ENCODE results near the gene NHS.
"Not testable (repeated sequence)": the region's sequence is repeated elsewhere in the genome, so short reads cannot be mapped to it uniquely, and the experiment has no call there.

Gene NHS

GRCh38 chrX:17440836-17441235, 65.8 kb downstream of the NHS start:
- no peak overlapping the region for H2AFZ ChIP-seq (ENCODE audit: low read depth, low read length)
- H4K20me1 ChIP-seq (ENCODE audit: insufficient read depth, low read length), result no peaks in the 10 kb centered on the region
- H3K4me3 ChIP-seq (ENCODE audit: low read depth in 1 of 2, low read length in 2 of 2), result no peak overlapping the region
- H3K27me3 ChIP-seq (ENCODE audit: insufficient read depth, low read length, poor library complexity), result no peaks in the 10 kb centered on the region
- DNase-seq (no peak), ATAC-seq (ENCODE audit: insufficient read depth, low read depth) (no peak)
- no peak overlapping the region for H3K4me2 ChIP-seq (ENCODE audit: insufficient read depth, low read length)
- H3K36me3 ChIP-seq (ENCODE audit: insufficient read depth, low read length), result no peaks in the 10 kb centered on the region
- no peak overlapping the region for H3K27ac ChIP-seq (ENCODE audit: low read length)
- no peak overlapping the region for H3K9ac ChIP-seq (ENCODE audit: low read depth, low read length)
- H3K79me2 ChIP-seq (ENCODE audit: insufficient read depth, low read length), result no peaks in the 10 kb centered on the region
- no peaks in the 10 kb centered on the region for H3K4me1 ChIP-seq (ENCODE audit: insufficient read depth, low read length)
- H3K9me3 ChIP-seq (ENCODE audit: insufficient read depth, low read length, severe bottlenecking), result no peaks in the 10 kb centered on the region
- TF ChIP-seq EZH2 (IDR thresholded peaks at IDR 0.05; ENCODE audit: borderline replicate concordance, low read depth, low read length, severe bottlenecking) (no peak), CTCF (IDR thresholded peaks at IDR 0.05; ENCODE audit: borderline replicate concordance, extremely low read depth, low read length, poor library complexity, severe bottlenecking) (no peak)

- H3K4me1 ChIP-seq (ENCODE audit: insufficient read depth, low read length), result no peaks in the 10 kb centered on the region
- TF ChIP-seq CTCF (IDR thresholded peaks at IDR 0.05; ENCODE audit: borderline replicate concordance, extremely low read depth, low read length, poor library complexity, severe bottlenecking), result no peak
- TF ChIP-seq EZH2 (IDR thresholded peaks at IDR 0.05; ENCODE audit: borderline replicate concordance, low read depth, low read length, severe bottlenecking), result no peak
- no peak overlapping the region for H3K27ac ChIP-seq (ENCODE audit: low read length)
- H3K9ac ChIP-seq (ENCODE audit: low read depth, low read length), result no peak overlapping the region
- H3K9me3 ChIP-seq (ENCODE audit: insufficient read depth, low read length, severe bottlenecking), result no peaks in the 10 kb centered on the region
- no peak for DNase-seq
- H3K27me3 ChIP-seq (ENCODE audit: insufficient read depth, low read length, poor library complexity), result no peaks in the 10 kb centered on the region
- H3K4me3 ChIP-seq (ENCODE audit: low read depth in 1 of 2, low read length in 2 of 2), result no peak overlapping the region
- H3K4me2 ChIP-seq (ENCODE audit: insufficient read depth, low read length), result no peak overlapping the region
- ATAC-seq (ENCODE audit: insufficient read depth, low read depth), result no peak
- no peak overlapping the region for H2AFZ ChIP-seq (ENCODE audit: low read depth, low read length)
- no peaks in the 10 kb centered on the region for H3K79me2 ChIP-seq (ENCODE audit: insufficient read depth, low read length)
- no peaks in the 10 kb centered on the region for H3K36me3 ChIP-seq (ENCODE audit: insufficient read depth, low read length)
- no peaks in the 10 kb centered on the region for H4K20me1 ChIP-seq (ENCODE audit: insufficient read depth, low read length)
These were observed 67.0 kb downstream of the NHS start for GRCh38 chrX:17441965-17442364.

GRCh38 chrX:17442898-17443297, 67.9 kb downstream of the NHS start:
- H3K79me2 ChIP-seq (ENCODE audit: insufficient read depth, low read length), result no peaks in the 10 kb centered on the region
- DNase-seq, result no peak
- H2AFZ ChIP-seq (ENCODE audit: low read depth, low read length), result no peak overlapping the region
- no peaks in the 10 kb centered on the region for H4K20me1 ChIP-seq (ENCODE audit: insufficient read depth, low read length)
- H3K9me3 ChIP-seq (ENCODE audit: insufficient read depth, low read length, severe bottlenecking), result no peaks in the 10 kb centered on the region
- no peak overlapping the region for H3K4me2 ChIP-seq (ENCODE audit: insufficient read depth, low read length)
- H3K4me1 ChIP-seq (ENCODE audit: insufficient read depth, low read length), result no peaks in the 10 kb centered on the region
- TF ChIP-seq EZH2 (IDR thresholded peaks at IDR 0.05; ENCODE audit: borderline replicate concordance, low read depth, low read length, severe bottlenecking) (no peak), CTCF (IDR thresholded peaks at IDR 0.05; ENCODE audit: borderline replicate concordance, extremely low read depth, low read length, poor library complexity, severe bottlenecking) (no peak)
- H3K27ac ChIP-seq (ENCODE audit: low read length), result no peak overlapping the region
- no peak overlapping the region for H3K9ac ChIP-seq (ENCODE audit: low read depth, low read length)
- no peak overlapping the region for H3K4me3 ChIP-seq (ENCODE audit: low read depth in 1 of 2, low read length in 2 of 2)
- ATAC-seq (ENCODE audit: insufficient read depth, low read depth), result no peak
- no peaks in the 10 kb centered on the region for H3K27me3 ChIP-seq (ENCODE audit: insufficient read depth, low read length, poor library complexity)
- H3K36me3 ChIP-seq (ENCODE audit: insufficient read depth, low read length), result no peaks in the 10 kb centered on the region

- Histone ChIP-seq H3K27ac (ENCODE audit: low read length) (no peak overlapping the region), H3K9ac (ENCODE audit: low read depth, low read length) (no peak overlapping the region), H3K36me3 (ENCODE audit: insufficient read depth, low read length) (no peaks in the 10 kb centered on the region), H3K27me3 (ENCODE audit: insufficient read depth, low read length, poor library complexity) (no peaks in the 10 kb centered on the region), H3K79me2 (ENCODE audit: insufficient read depth, low read length) (no peaks in the 10 kb centered on the region), H3K9me3 (ENCODE audit: insufficient read depth, low read length, severe bottlenecking) (no peaks in the 10 kb centered on the region), H3K4me2 (ENCODE audit: insufficient read depth, low read length) (no peak overlapping the region), H4K20me1 (ENCODE audit: insufficient read depth, low read length) (no peaks in the 10 kb centered on the region), H2AFZ (ENCODE audit: low read depth, low read length) (no peak overlapping the region), H3K4me1 (ENCODE audit: insufficient read depth, low read length) (no peaks in the 10 kb centered on the region), H3K4me3 (ENCODE audit: low read depth in 1 of 2, low read length in 2 of 2) (no peak overlapping the region)
- ATAC-seq (ENCODE audit: insufficient read depth, low read depth) (no peak), DNase-seq (no peak)
- TF ChIP-seq CTCF (IDR thresholded peaks at IDR 0.05; ENCODE audit: borderline replicate concordance, extremely low read depth, low read length, poor library complexity, severe bottlenecking), result no peak
- no peak for TF ChIP-seq EZH2 (IDR thresholded peaks at IDR 0.05; ENCODE audit: borderline replicate concordance, low read depth, low read length, severe bottlenecking)
These were observed 68.6 kb downstream of the NHS start for GRCh38 chrX:17443556-17443955.

GRCh38 chrX:17446269-17446668, 71.3 kb downstream of the NHS start:
- not testable (repeated sequence) for H3K4me3 ChIP-seq (ENCODE audit: low read depth in 1 of 2, low read length in 2 of 2); H3K79me2 ChIP-seq (ENCODE audit: insufficient read depth, low read length); H3K9ac ChIP-seq (ENCODE audit: low read depth, low read length); H3K27me3 ChIP-seq (ENCODE audit: insufficient read depth, low read length, poor library complexity); DNase-seq; H3K27ac ChIP-seq (ENCODE audit: low read length); H3K36me3 ChIP-seq (ENCODE audit: insufficient read depth, low read length); H4K20me1 ChIP-seq (ENCODE audit: insufficient read depth, low read length); H3K4me2 ChIP-seq (ENCODE audit: insufficient read depth, low read length); ATAC-seq (ENCODE audit: insufficient read depth, low read depth); H3K9me3 ChIP-seq (ENCODE audit: insufficient read depth, low read length, severe bottlenecking); H3K4me1 ChIP-seq (ENCODE audit: insufficient read depth, low read length); H2AFZ ChIP-seq (ENCODE audit: low read depth, low read length)
